IMR-90 (cell line): Measurements from ENCODE around the gene CACNB2. TPM values are rescaled to one million over a fixed set of nuclear protein-coding genes. Genes with fewer than 3 reads are reported as not detected.
A peak's percentile ranks its signal among the peaks of the same experiment; 100 is the strongest.

Experiments used
- ATAC-seq: fragments of 200-7000 bp; cut with Tn5 transposase; 2 replicates; pipeline ENCODE4 v1.9.1; 2020; ENCODE audit warnings: low read depth, mild to moderate bottlenecking, moderate library complexity
- BruUV-seq: library from RNA; stranded (reverse); fragments of 400-500 nt; replicated peaks from 2 replicates; lab custom pipeline; 2021; lab: Mats Ljungman, UMichigan
- CTCF ChIA-PET: fragments of 300-600 bp; formaldehyde crosslinking; extraction: SDS; loops from one replicate; lab custom pipeline; 2021; ENCODE audit warnings: antibody characterized with exemption; lab: Yijun Ruan, JAX
- POLR2A ChIA-PET: fragments of 300-600 bp; sonication (Branson Sonifier 250); formaldehyde crosslinking; loops from one replicate; lab custom pipeline; 2022; ENCODE audit warnings: antibody characterized with exemption; ENCODE audit not compliant: unreplicated experiment; lab: Charles Lee
- DNase-seq: peaks from one replicate; pipeline ENCODE4 v3.0.0; 2013
- H2AFZ ChIP-seq: replicated peaks from 2 replicates; pipeline ENCODE3; 2013; ENCODE audit warnings: low read length, mild to moderate bottlenecking; ENCODE audit not compliant: poor library complexity
- H2AK5ac ChIP-seq: 2 replicates; pipeline ENCODE4 v1.6.1; 2013; ENCODE audit warnings: low read depth, low read length, inconsistent platforms
- H2AK9ac ChIP-seq: replicated peaks from 2 replicates; pipeline ENCODE3; 2013; ENCODE audit warnings: mild to moderate bottlenecking, low read depth, low read length, moderate library complexity; ENCODE audit not compliant: poor library complexity
- H2BK120ac ChIP-seq: 2 replicates; pipeline ENCODE4 v1.6.1; 2013; ENCODE audit warnings: low read depth, low read length, inconsistent platforms
- H2BK15ac ChIP-seq: 3 replicates; pipeline ENCODE4 v1.6.1; 2013; ENCODE audit warnings: low read depth, low read length, inconsistent platforms
- H2BK20ac ChIP-seq: 2 replicates; pipeline ENCODE4 v1.6.1; 2013; ENCODE audit warnings: low read depth, mild to moderate bottlenecking, inconsistent platforms, low read length, moderate library complexity
- H2BK5ac ChIP-seq: 2 replicates; pipeline ENCODE4 v1.6.1; 2013; ENCODE audit warnings: mild to moderate bottlenecking, low read depth, low read length, inconsistent platforms; ENCODE audit not compliant: poor library complexity, severe bottlenecking
- H3K14ac ChIP-seq: replicated peaks from 2 replicates; pipeline ENCODE4 v1.6.1; 2013; ENCODE audit warnings: low read depth, low read length, inconsistent platforms
- H3K18ac ChIP-seq: 2 replicates; pipeline ENCODE4 v1.6.1; 2013; ENCODE audit warnings: low read depth, low read length, control low read depth
- H3K23ac ChIP-seq: 2 replicates; pipeline ENCODE4 v1.6.1; 2013; ENCODE audit warnings: low read depth, low read length, inconsistent platforms
- H3K27ac ChIP-seq: 2 replicates; pipeline ENCODE4 v1.5.1; 2013; ENCODE audit warnings: mild to moderate bottlenecking, control low read depth, low read length; ENCODE audit not compliant: insufficient read depth
- H3K27me3 ChIP-seq: 2 replicates; pipeline ENCODE4 v1.6.1; 2013; ENCODE audit warnings: low read length; ENCODE audit not compliant: control insufficient read depth, insufficient read depth
- H3K36me3 ChIP-seq: 2 replicates; pipeline ENCODE4 v1.6.1; 2013; ENCODE audit warnings: low read length, mixed read lengths; ENCODE audit not compliant: control insufficient read depth, insufficient read depth
- H3K4ac ChIP-seq: 2 replicates; pipeline ENCODE4 v1.6.1; 2013; ENCODE audit warnings: low read depth, low read length, inconsistent platforms
- H3K4me1 ChIP-seq: 2 replicates; pipeline ENCODE4 v1.6.1; 2013; ENCODE audit warnings: low read length, mixed read lengths; ENCODE audit not compliant: control insufficient read depth, insufficient read depth
- H3K4me2 ChIP-seq: 2 replicates; pipeline ENCODE4 v1.6.1; 2013; ENCODE audit warnings: low read depth, mild to moderate bottlenecking, control low read depth, low read length, moderate library complexity
- H3K4me3 ChIP-seq: 2 replicates; pipeline ENCODE4 v1.5.1; 2013; ENCODE audit warnings: low read depth, mild to moderate bottlenecking, control low read depth, low read length, moderate library complexity; ENCODE audit not compliant: insufficient read depth
- H3K56ac ChIP-seq: 2 replicates; pipeline ENCODE4 v1.6.1; 2013; ENCODE audit warnings: low read length, inconsistent platforms; ENCODE audit not compliant: insufficient read depth; ENCODE audit errors: extremely low read depth
- H3K79me1 ChIP-seq, 2 experiments: 2 replicates each; pipeline ENCODE4 v1.6.1; 2013; ENCODE audit warnings: low read length in 2 of 2, inconsistent platforms in 1 of 2, low read depth in 1 of 2
- H3K9ac ChIP-seq: 2 replicates; pipeline ENCODE4 v1.6.1; 2013; ENCODE audit warnings: low read depth, low read length, control low read depth
- H3K9me1 ChIP-seq: 2 replicates; pipeline ENCODE4 v1.6.1; 2013; ENCODE audit warnings: low read length, inconsistent platforms; ENCODE audit not compliant: insufficient read depth
- H3K9me3 ChIP-seq: 2 replicates; pipeline ENCODE4 v1.6.1; 2013; ENCODE audit warnings: low read length; ENCODE audit not compliant: control insufficient read depth, insufficient read depth
- H4K20me1 ChIP-seq: 2 replicates; pipeline ENCODE4 v1.6.1; 2013; ENCODE audit warnings: low read length, inconsistent platforms; ENCODE audit not compliant: insufficient read depth
- H4K5ac ChIP-seq: 2 replicates; pipeline ENCODE4 v1.6.1; 2013; ENCODE audit warnings: mild to moderate bottlenecking, low read depth, low read length, control low read depth
- H4K8ac ChIP-seq, 2 experiments: 2 replicates each; pipeline ENCODE4 v1.6.1; 2013; ENCODE audit warnings: low read depth in 2 of 2, low read length in 2 of 2, control low read depth in 1 of 2, inconsistent platforms in 1 of 2
- H4K91ac ChIP-seq: 2 replicates; pipeline ENCODE4 v1.6.1; 2013; ENCODE audit warnings: low read depth, low read length, inconsistent platforms; ENCODE audit not compliant: insufficient read depth
- BHLHE40 ChIP-seq: fragments of 150-350 bp; IDR thresholded peaks from 2 replicates; pipeline ENCODE4 v1.6.1; 2016; ENCODE audit warnings: mild to moderate bottlenecking, low read depth, low read length
- CEBPB ChIP-seq: IDR thresholded peaks from 2 replicates; pipeline ENCODE4 v1.6.1; 2012; ENCODE audit warnings: low read depth, low read length, improper control_type of control experiment
- CHD1 ChIP-seq: IDR thresholded peaks from 2 replicates; pipeline ENCODE4 v1.6.1; 2012; ENCODE audit warnings: low read depth, low read length, improper control_type of control experiment
- CTCF ChIP-seq: conservative IDR thresholded peaks from 2 replicates; pipeline ENCODE4 v1.5.1; 2012; ENCODE audit warnings: mild to moderate bottlenecking, low read depth, low read length, improper control_type of control experiment
- ELK1 ChIP-seq: fragments of 150-350 bp; IDR thresholded peaks from 2 replicates; pipeline ENCODE4 v1.6.1; 2016; ENCODE audit warnings: low read depth, mild to moderate bottlenecking, low read length, moderate library complexity, borderline replicate concordance
- FOS ChIP-seq: fragments of 150-350 bp; IDR thresholded peaks from 2 replicates; pipeline ENCODE4 v1.6.1; 2016; ENCODE audit warnings: low read depth, low read length
- MAFK ChIP-seq: IDR thresholded peaks from 2 replicates; pipeline ENCODE4 v1.6.1; 2012; ENCODE audit warnings: low read depth, low read length, improper control_type of control experiment
- MXI1 ChIP-seq: IDR thresholded peaks from 2 replicates; pipeline ENCODE4 v1.6.1; 2012; ENCODE audit warnings: low read depth, mild to moderate bottlenecking, low read length, moderate library complexity, borderline replicate concordance
- NFE2L2 ChIP-seq: fragments of 150-350 bp; IDR thresholded peaks from 2 replicates; pipeline ENCODE4 v1.6.1; 2016; ENCODE audit warnings: low read depth, mild to moderate bottlenecking, low read length
- POLR2A ChIP-seq: IDR thresholded peaks from 2 replicates; pipeline ENCODE4 v1.6.1; 2012; ENCODE audit warnings: mild to moderate bottlenecking, low read depth, low read length
- RAD21 ChIP-seq: IDR thresholded peaks from 2 replicates; pipeline ENCODE4 v1.6.1; 2012; ENCODE audit warnings: low read length, improper control_type of control experiment
- RCOR1 ChIP-seq: IDR thresholded peaks from 2 replicates; pipeline ENCODE4 v1.6.1; 2012; ENCODE audit warnings: mild to moderate bottlenecking, low read length, improper control_type of control experiment; ENCODE audit not compliant: insufficient replicate concordance
- RFX5 ChIP-seq: IDR thresholded peaks from 2 replicates; pipeline ENCODE4 v1.8.0; 2012; ENCODE audit warnings: low read depth, mild to moderate bottlenecking, low read length, moderate library complexity
- SMC3 ChIP-seq: fragments of 150-350 bp; IDR thresholded peaks from 2 replicates; pipeline ENCODE4 v1.6.1; 2016; ENCODE audit warnings: low read depth, mild to moderate bottlenecking, antibody characterized with exemption, low read length, moderate library complexity
- USF2 ChIP-seq: fragments of 150-350 bp; IDR thresholded peaks from 2 replicates; pipeline ENCODE4 v1.6.1; 2017; ENCODE audit warnings: mild to moderate bottlenecking, antibody characterized with exemption, low read length, low read depth
- WGBS, 2 experiments: methylation state at CpG; one replicate each; pipeline versions ENCODE4 v1.1.5 to v1.1.7; 2013; ENCODE audit warnings: missing lambda C conversion rate in 2 of 2; ENCODE audit not compliant: insufficient read length in 1 of 2; ENCODE audit errors: extremely low coverage in 2 of 2; 5-methylcytosine and 5-hydroxymethylcytosine counted together
- dilution Hi-C: fragments of 300-500 bp; cut with HindIII; formaldehyde crosslinking; loops from one replicate; pipeline ENCODE4 v1.14.3; 2018; ENCODE audit warnings: low sequenced_read_pairs; ENCODE audit not compliant: unreplicated experiment
- in situ Hi-C: fragments of 300-500 bp; cut with MboI; formaldehyde crosslinking; loops from 3 replicates; pipeline ENCODE4 v1.14.3; 2019; ENCODE audit warnings: low sequenced_read_pairs, inconsistent platforms, mixed read lengths
- intact Hi-C: fragments of 100-400 bp; cut with micrococcal nuclease; formaldehyde crosslinking; loops from 2 replicates; pipeline ENCODE4 v1.10.0; 2022
- polyA plus RNA-seq, 3 experiments: library from polyadenylated mRNA; depleted of rRNA; stranded (reverse); fragments of >200 nt; gene quantifications; 2 replicates each; pipeline ENCODE4 v1.2.3, GENCODE V29; 2012; ENCODE audit warnings: low replicate concordance in 1 of 3
- total RNA-seq: library from RNA; depleted of rRNA; stranded (reverse); fragments of >200 nt; gene quantifications from 2 replicates; pipeline ENCODE4 v1.2.3, GENCODE V29; 2012

CACNB2 gene
- total and polyA plus RNA-seq, 2 of the 4 experiments (the other 2 are of a cell fraction) = 0.36 TPM

GRCh38 chr10:18409599-18410397 lies 269.6 kb downstream of the CACNB2 start:
- ChIA-PET POLR2A (no interaction called here), CTCF (no interaction called here)
- DNase-seq (no peak), ATAC-seq (no peak)
- peaks cover 6% of the 10 kb centered on the region; the same call in 1 of the 2 replicates for H3K9me1 ChIP-seq
- H3K4me2 ChIP-seq = no peak overlapping the region
- H2BK5ac ChIP-seq = no peak overlapping the region
- H2BK120ac ChIP-seq = no peak overlapping the region
- no peak overlapping the region for H4K5ac ChIP-seq
- no peak overlapping the region for H4K8ac ChIP-seq
- no peaks in the 10 kb centered on the region for H4K20me1 ChIP-seq
- H3K27ac ChIP-seq = no peak overlapping the region
- no peak overlapping the region for H2BK20ac ChIP-seq
- H3K79me1 ChIP-seq = no peaks in the 10 kb centered on the region
- WGBS, 2 experiments = no CpG with 5 or more reads among the region's 4 CpGs
- H2BK15ac ChIP-seq = no peak overlapping the region
- no peak overlapping the region for H4K91ac ChIP-seq
- dilution Hi-C loops (no loop called here), intact Hi-C loops (no loop called here), in situ Hi-C loops (no loop called here)
- no peak overlapping the region for H3K23ac ChIP-seq
- H3K9ac ChIP-seq = no peak overlapping the region
- H3K18ac ChIP-seq = no peak overlapping the region
- no peak overlapping the region for H3K14ac ChIP-seq
- no peak overlapping the region for H3K56ac ChIP-seq
- no peak overlapping the region for H3K4ac ChIP-seq
- H3K4me3 ChIP-seq = no peak overlapping the region
- no peak overlapping the region for H2AFZ ChIP-seq
- peaks cover 4% of the 10 kb centered on the region for H3K4me1 ChIP-seq
- no TSS peak for BruUV-seq
- H3K9me3 ChIP-seq = no peaks in the 10 kb centered on the region
- no peaks in the 10 kb centered on the region for H3K36me3 ChIP-seq
- no peak overlapping the region for H2AK9ac ChIP-seq
- 0 out of 2 replicates have a peak overlapping the region, but pooled peaks have one; percentile 19 for H2AK5ac ChIP-seq
- H3K27me3 ChIP-seq = no peaks in the 10 kb centered on the region
- TF ChIP-seq SMC3 = no peak
- no peak for TF ChIP-seq NFE2L2
- no peak for TF ChIP-seq RCOR1
- TF ChIP-seq POLR2A = no peak
- no peak for TF ChIP-seq MXI1
- TF ChIP-seq CTCF = no peak
- no peak for TF ChIP-seq RAD21
- TF ChIP-seq USF2 = no peak
- no peak for TF ChIP-seq RFX5
- no peak for TF ChIP-seq CEBPB
- no peak for TF ChIP-seq MAFK
- TF ChIP-seq ELK1 = no peak
- TF ChIP-seq CHD1 = no peak
- TF ChIP-seq FOS = no peak
- no peak for TF ChIP-seq BHLHE40
